Stimulated activated CD4-positive, alpha-beta T cell treated with anti-CD3 and anti-CD28 coated beads, Interleukin-15, amount 100 ng/mL, for 1 hour (primary cell): ENCODE data around the gene NUCB2.
A peak's percentile ranks its signal among the peaks of the same experiment; 100 is the strongest.

Experiments used
- DNase-seq, 2 donors: peaks; one replicate each; pipeline ENCODE4 v3.0.0-alpha.2; 2020; ENCODE audit warnings: low read depth in 1 of 2, low spot score in 1 of 2

Gene NUCB2

GRCh38 chr11:17331669-17332068, 55.1 kb downstream of the NUCB2 start:
- no peak for DNase-seq

- DNase-seq = no peak
Measured at GRCh38 chr11:17333799-17334586, 57.5 kb downstream of the NUCB2 start.

- no peak for DNase-seq
Measured at GRCh38 chr11:17343257-17343656, 66.7 kb downstream of the NUCB2 start.

DNA sequence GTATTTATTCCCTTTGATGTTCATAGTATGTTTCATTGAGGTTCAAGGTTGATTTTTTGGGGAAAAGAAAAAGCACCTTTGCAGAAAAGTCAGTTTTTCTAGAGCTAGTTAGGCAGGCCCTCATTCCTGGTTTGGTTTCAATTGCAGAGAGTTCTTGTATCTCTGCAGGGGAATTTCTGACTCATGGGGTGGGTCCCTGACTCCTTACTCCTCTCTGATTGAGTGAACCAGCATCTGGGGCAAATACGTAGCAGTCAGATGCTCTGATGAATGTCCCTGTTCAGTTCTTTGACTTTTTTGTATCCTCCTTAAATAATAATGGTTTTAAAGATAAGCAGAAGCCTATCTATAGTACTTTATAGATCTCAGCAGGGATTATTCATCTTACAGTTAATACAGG, 67.4 kb downstream of the NUCB2 start:
- no peak for DNase-seq

GRCh38 chr11:17347676-17348075, 71.1 kb downstream of the NUCB2 start:
- no peak for DNase-seq

- no peak for DNase-seq
Measured at GRCh38 chr11:17350455-17351171, 74.1 kb downstream of the NUCB2 start.

DNA sequence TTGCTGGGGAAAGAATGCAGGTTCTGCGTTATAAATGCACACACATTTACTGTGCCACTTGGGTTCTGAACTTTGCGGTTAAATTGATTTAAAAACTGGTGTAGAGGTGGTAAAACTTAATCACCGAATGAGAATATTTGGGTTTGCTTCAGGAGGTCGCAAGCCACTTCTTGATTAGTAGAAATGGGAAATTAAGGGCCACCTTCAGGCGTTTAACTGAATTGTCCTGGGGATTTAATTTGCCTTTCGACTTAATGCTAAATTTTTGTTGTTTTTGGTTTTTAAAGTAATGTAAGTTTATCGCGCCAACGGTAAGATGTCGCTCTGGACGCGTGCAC, 74.6 kb downstream of the NUCB2 start:
- no peak for DNase-seq

DNA sequence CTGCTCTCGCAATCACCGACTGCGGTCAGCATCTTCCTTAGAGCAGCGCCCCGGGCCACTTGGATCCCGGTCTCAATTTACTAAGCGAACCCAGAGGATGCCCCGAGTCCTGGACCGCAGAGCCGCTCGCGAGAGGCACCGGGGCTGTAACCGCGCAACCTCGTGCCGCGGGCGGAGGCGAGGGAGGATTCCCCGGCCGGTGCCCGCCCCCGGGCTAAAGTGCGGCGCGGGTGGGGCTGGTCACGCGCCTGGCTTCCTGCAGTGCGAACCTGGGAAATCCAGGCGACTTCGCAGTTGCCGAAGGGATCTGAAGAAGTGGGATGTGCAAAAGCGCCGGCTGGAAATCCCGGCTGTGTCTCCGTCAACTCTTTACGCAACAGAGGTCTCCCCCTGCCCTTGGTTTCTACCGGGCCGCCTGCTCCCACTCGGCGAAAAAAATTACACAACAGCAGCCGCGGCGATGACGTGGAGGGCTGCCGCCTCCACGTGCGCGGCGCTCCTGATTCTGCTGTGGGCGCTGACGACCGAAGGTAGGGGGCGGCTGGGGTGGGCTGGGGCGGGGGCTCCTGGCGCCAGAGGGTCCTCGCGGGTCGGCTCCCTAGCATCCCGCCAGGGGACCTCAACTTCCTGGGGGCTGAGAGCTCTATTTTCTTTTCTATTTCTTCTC, 75.1 kb downstream of the NUCB2 start, which contains the start of gene NCR3LG1:
NCR3LG1 (plus strand) TSS at position 291 of the 667 bp plus-strand sequence; CDS start at position 461, 170 bp downstream.
- DNase-seq = peak; percentile 22 to 46

- DNase-seq = peak in 1 of 2 donors; percentile 31
Measured at GRCh38 chr11:17352950-17353820, 76.6 kb downstream of the NUCB2 start.

DNA sequence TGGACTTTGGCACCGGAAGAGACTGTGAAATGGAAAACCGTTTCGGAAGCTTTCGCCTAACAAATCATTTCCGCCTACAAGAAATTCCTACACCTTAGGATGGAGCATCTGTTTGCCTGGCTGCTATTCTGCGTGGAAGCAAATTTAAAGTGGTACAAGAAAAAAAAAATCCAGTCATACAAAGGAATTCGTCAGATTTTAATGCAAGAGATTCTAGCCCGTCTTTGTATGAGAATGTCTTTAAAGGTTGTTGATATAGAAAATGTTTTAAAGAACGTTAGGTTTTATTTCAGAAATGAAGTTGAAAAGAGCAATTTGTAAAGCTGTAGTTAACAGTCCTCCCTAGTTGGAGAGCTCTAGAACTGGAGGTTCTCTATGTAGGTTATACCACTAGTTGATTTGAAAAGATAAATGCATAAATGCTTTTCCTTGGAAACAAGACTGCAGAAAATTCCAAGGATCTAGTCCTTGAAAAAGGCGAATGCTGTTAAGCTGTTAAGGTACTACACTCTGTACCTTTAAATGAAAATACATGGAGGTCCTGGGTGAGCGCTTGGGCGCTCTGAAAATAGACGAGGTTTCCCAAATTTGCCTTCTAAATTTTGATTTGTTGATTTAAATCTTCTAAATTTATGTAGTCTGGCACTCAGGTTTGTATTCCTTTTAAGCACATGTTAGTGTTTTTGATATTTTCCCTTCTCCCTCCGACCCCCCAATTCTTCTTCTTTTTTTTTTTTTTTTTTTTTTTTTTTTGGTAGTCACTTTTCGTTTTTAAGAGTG, 77.5 kb downstream of the NUCB2 start:
- no peak for DNase-seq

DNA sequence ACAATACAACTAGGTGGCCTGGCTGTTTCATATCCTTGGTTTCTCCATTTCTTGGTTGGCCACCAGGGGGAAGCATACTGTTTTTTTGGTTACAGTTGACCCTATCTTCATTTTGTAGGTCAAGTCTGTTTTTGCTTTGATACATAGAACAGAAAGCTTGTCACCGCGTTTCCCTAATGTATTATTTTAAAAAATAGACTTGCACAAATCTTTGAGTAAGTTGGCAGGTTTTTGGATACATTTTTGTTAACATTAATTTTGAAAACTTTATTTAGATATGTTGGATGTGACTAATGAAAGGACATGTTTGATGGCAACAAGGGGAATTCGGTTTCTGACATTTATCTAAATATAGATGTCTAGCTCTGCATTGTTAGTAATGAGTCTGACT, 78.1 kb downstream of the NUCB2 start:
- peak in 1 of 2 donors; percentile 7 for DNase-seq

DNA sequence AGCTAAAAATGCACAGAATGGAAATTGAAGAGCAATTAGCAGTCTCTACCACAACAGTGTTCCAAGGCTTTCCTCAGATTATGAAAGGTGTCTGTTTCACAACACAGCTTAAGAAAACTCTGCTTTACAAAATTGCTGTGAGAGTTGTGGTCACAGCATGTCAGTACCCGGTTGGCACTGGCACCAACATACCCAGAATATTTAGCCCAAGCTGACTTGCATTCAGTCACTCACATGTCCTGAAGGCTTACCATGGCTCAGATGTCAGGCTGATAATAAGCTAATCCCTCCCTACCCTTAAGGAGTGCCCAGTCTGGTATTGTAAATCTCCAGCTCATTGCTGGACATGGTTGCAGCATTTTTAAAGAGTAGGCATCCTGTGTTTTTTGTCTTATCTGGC, 90.0 kb downstream of the NUCB2 start:
- no peak for DNase-seq

GRCh38 chr11:17368551-17368950, 92.0 kb downstream of the NUCB2 start:
- DNase-seq = no peak

GRCh38 chr11:17369094-17369493, 92.6 kb downstream of the NUCB2 start:
- DNase-seq = no peak

DNA sequence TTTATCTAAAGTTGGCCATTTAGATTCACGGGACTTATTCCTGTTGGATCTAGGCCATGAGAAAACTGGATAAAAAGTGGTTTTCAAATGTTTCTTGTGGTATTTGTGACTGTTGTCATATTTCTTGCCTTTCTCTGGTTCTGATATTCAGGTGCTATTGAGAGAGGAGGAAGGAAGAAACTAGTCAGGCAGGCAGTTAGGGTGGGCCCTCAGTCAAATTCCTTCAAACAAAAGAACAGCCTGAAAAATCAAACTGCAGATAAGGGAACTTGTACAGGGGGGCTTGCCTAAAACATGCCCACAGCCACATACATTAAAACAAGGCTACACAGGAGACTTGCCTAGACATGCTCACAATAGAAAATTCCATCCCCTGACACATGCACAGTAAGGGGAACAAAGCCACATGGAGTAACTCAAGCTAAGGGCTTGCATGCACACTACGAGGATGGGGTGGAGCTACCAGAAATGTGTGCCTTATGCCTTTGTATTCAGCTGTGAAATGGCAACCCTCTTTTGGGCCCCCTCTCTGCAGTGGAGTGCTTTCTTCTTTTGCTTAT, 93.2 kb downstream of the NUCB2 start:
- DNase-seq = no peak

- DNase-seq = no peak
Measured at GRCh38 chr11:17371614-17372013, 95.1 kb downstream of the NUCB2 start.

- DNase-seq = no peak
Measured at GRCh38 chr11:17375547-17375946, 99.0 kb downstream of the NUCB2 start.

DNA sequence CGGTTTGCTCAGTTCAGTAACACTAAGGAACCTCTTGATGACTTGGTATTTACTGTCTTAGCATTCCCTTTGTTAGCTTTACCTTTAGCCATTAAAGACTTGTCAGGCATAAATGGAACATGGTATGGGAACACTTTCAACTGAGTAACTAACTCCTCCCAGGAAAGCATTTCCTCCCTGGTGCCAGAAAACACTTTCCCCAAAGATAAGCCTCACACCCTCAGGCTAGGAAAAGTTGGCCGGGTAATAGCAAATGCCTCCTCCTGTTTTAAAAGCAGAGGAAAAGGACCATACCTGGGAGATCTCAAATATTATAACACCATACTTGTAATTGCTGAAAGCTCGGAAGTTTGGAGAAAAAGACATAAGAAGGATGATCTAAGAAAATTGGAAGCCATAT, 100.0 kb downstream of the NUCB2 start:
- no peak for DNase-seq

GRCh38 chr11:17378655-17379054, 102.1 kb downstream of the NUCB2 start:
- no peak for DNase-seq
